HG02642 (cell line): ENCODE data around the gene PTGDS.

Experiments
- ATAC-seq: cut with Tn5 transposase; IDR thresholded peaks from one replicate; pipeline ENCODE4 v1.9.1; 2021; ENCODE audit warnings: mild to moderate bottlenecking; ENCODE audit not compliant: unreplicated experiment, poor library complexity

PTGDS gene

GRCh38 chr9:137019891-137020683 is 42.8 kb downstream of the PTGDS start:
- no peak for ATAC-seq

- no peak for ATAC-seq
These were observed 43.7 kb downstream of the PTGDS start for GRCh38 chr9:137020771-137021567.

- ATAC-seq = no peak
These were observed 44.3 kb downstream of the PTGDS start for GRCh38 chr9:137021568-137021978.

GRCh38 chr9:137021979-137022661 is 44.8 kb downstream of the PTGDS start:
- ATAC-seq = no peak

- no peak for ATAC-seq
These were observed 45.3 kb downstream of the PTGDS start for GRCh38 chr9:137022662-137023008.

- ATAC-seq = no peak
These were observed 45.9 kb downstream of the PTGDS start for GRCh38 chr9:137023157-137023556.

GRCh38 chr9:137023583-137023991 is 46.3 kb downstream of the PTGDS start:
- no peak for ATAC-seq

- ATAC-seq = no peak
These were observed 48.2 kb downstream of the PTGDS start for GRCh38 chr9:137025517-137025966.

GRCh38 chr9:137026384-137026783 is 49.1 kb downstream of the PTGDS start:
- no peak for ATAC-seq

- ATAC-seq = no peak
These were observed 49.5 kb downstream of the PTGDS start for GRCh38 chr9:137026828-137027227.

GRCh38 chr9:137027369-137028262 is 50.3 kb downstream of the PTGDS start, which contains the start of gene ABCA2:
TSS of gene ABCA2 (minus strand) at chr9:137028237. CDS start at chr9:137028140, 97 bp downstream.
- ATAC-seq = no peak

- ATAC-seq = peak; percentile 56
These were observed 51.2 kb downstream of the PTGDS start for GRCh38 chr9:137028263-137029057.

- ATAC-seq = no peak
These were observed 52.0 kb downstream of the PTGDS start for GRCh38 chr9:137029058-137029936.

GRCh38 chr9:137030006-137030405 is 52.7 kb downstream of the PTGDS start:
- no peak for ATAC-seq

GRCh38 chr9:137030538-137031527 is 53.5 kb downstream of the PTGDS start:
- ATAC-seq = no peak
